GM23338 (cell line): ENCODE data around the gene BAD. TPM values are rescaled to one million over a fixed set of nuclear protein-coding genes. Genes with fewer than 3 reads are reported as not detected.

ENCODE experiments used
- ATAC-seq: fragments of 200-7000 bp; cut with Tn5 transposase; 3 replicates; pipeline ENCODE4 v1.9.1; 2020
- DNase-seq: peaks from one replicate; pipeline ENCODE4 v3.0.0-alpha.2; 2015; ENCODE audit warnings: low spot score
- H2AFZ ChIP-seq: fragments of 200-600 bp; sonication (generic); 2 replicates; pipeline ENCODE4 v1.8.0; 2016; ENCODE audit warnings: antibody characterized with exemption, mild to moderate bottlenecking, moderate library complexity
- H3F3A ChIP-seq: fragments of 200-600 bp; sonication (generic); replicated peaks from 2 replicates; pipeline ENCODE4 v1.8.0; 2017; ENCODE audit warnings: antibody characterized with exemption, mixed run types, low read depth
- H3K27ac ChIP-seq: fragments of 200-600 bp; sonication (generic); 2 replicates; pipeline ENCODE4 v1.6.1; 2016; ENCODE audit warnings: low read depth
- H3K27me3 ChIP-seq: fragments of 200-600 bp; sonication (generic); 2 replicates; pipeline ENCODE4 v1.8.0; 2016; ENCODE audit warnings: mild to moderate bottlenecking, mixed run types, moderate library complexity; ENCODE audit not compliant: insufficient read depth
- H3K36me3 ChIP-seq: fragments of 200-600 bp; sonication (generic); 2 replicates; pipeline ENCODE4 v1.8.0; 2016; ENCODE audit warnings: mild to moderate bottlenecking; ENCODE audit not compliant: insufficient read depth
- H3K4me1 ChIP-seq: fragments of 200-600 bp; sonication (generic); 2 replicates; pipeline ENCODE4 v1.8.0; 2016; ENCODE audit warnings: mild to moderate bottlenecking, moderate library complexity; ENCODE audit not compliant: insufficient read depth
- H3K4me2 ChIP-seq: fragments of 200-600 bp; sonication (generic); 2 replicates; pipeline ENCODE4 v1.7.1; 2017; ENCODE audit warnings: mixed run types
- H3K4me3 ChIP-seq: fragments of 200-600 bp; sonication (generic); 2 replicates; pipeline ENCODE4 v1.6.1; 2016; ENCODE audit warnings: mixed run types
- H3K79me2 ChIP-seq: fragments of 200-600 bp; sonication (generic); replicated peaks from 2 replicates; pipeline ENCODE4 v1.8.0; 2017; ENCODE audit warnings: mild to moderate bottlenecking; ENCODE audit not compliant: insufficient read depth
- H3K9me2 ChIP-seq: fragments of 200-600 bp; sonication (generic); 2 replicates; pipeline ENCODE4 v1.8.0; 2017; ENCODE audit not compliant: insufficient read depth
- H4K20me1 ChIP-seq: fragments of 200-600 bp; sonication (generic); replicated peaks from 2 replicates; pipeline ENCODE4 v1.8.0; 2017; ENCODE audit warnings: mild to moderate bottlenecking; ENCODE audit not compliant: insufficient read depth
- H3K27ac Mint-ChIP-seq: 2 replicates; pipeline ENCODE4 v1.8.0; 2020; ENCODE audit warnings: inconsistent platforms, mild to moderate bottlenecking, moderate library complexity, mixed read lengths
- H3K27me3 Mint-ChIP-seq: 3 replicates; pipeline ENCODE4 v1.8.0; 2022; ENCODE audit warnings: low read depth, mild to moderate bottlenecking, moderate library complexity, mixed read lengths, inconsistent platforms; ENCODE audit not compliant: insufficient read depth, poor library complexity
- H3K36me3 Mint-ChIP-seq: 3 replicates; pipeline ENCODE4 v1.8.0; 2021; ENCODE audit warnings: low read depth, mild to moderate bottlenecking, inconsistent platforms, moderate library complexity, mixed read lengths
- H3K4me1 Mint-ChIP-seq: 3 replicates; pipeline ENCODE4 v1.8.0; 2020; ENCODE audit warnings: mild to moderate bottlenecking, inconsistent platforms, mixed read lengths
- H3K4me3 Mint-ChIP-seq: 3 replicates; pipeline ENCODE4 v1.8.0; 2021; ENCODE audit warnings: moderate library complexity, mild to moderate bottlenecking, inconsistent platforms, mixed read lengths
- H3K9me3 Mint-ChIP-seq: 3 replicates; pipeline ENCODE4 v1.8.0; 2020; ENCODE audit warnings: moderate library complexity, mild to moderate bottlenecking, inconsistent platforms, mixed read lengths
- CREB1 ChIP-seq: fragments of 250-450 bp; sonication (Bioruptor Pico); IDR thresholded peaks from 2 replicates; pipeline ENCODE4 v1.5.0; 2020; ENCODE audit warnings: low read depth, mild to moderate bottlenecking, moderate library complexity
- CTCF ChIP-seq, 2 experiments: fragments of 200-600 bp in 1 of 2; sonication (generic) in 1 of 2; conservative IDR thresholded peaks; 2 replicates each; pipeline versions ENCODE4 v1.5.1 to v1.6.1; 2016 to 2017; ENCODE audit warnings: antibody characterized with exemption in 2 of 2, low read depth in 2 of 2, mild to moderate bottlenecking in 2 of 2, moderate library complexity in 1 of 2
- EZH2 ChIP-seq: fragments of 200-600 bp; sonication (generic); IDR thresholded peaks from one replicate; pipeline ENCODE4 v1.8.0; 2017; ENCODE audit warnings: antibody characterized with exemption, mild to moderate bottlenecking, low read depth; ENCODE audit not compliant: unreplicated experiment
- JUNB ChIP-seq: IDR thresholded peaks from one replicate; pipeline ENCODE4 v1.6.1; 2016; ENCODE audit warnings: antibody characterized with exemption; ENCODE audit not compliant: unreplicated experiment
- NANOG ChIP-seq: IDR thresholded peaks from 2 replicates; pipeline ENCODE4 v1.6.1; 2016; ENCODE audit warnings: antibody characterized with exemption, borderline replicate concordance
- REST ChIP-seq: IDR thresholded peaks from one replicate; pipeline ENCODE4 v1.6.1; 2018; ENCODE audit warnings: antibody characterized with exemption; ENCODE audit not compliant: unreplicated experiment
- STAT1 ChIP-seq: IDR thresholded peaks from one replicate; pipeline ENCODE4 v1.6.1; 2016; ENCODE audit warnings: antibody characterized with exemption; ENCODE audit not compliant: unreplicated experiment
- ZNF114 ChIP-seq: fragments of 250-450 bp; sonication (Bioruptor Pico); IDR thresholded peaks from 2 replicates; pipeline ENCODE4 v1.5.0; 2020; ENCODE audit warnings: mild to moderate bottlenecking, moderate library complexity
- ZNF331 ChIP-seq: fragments of 250-450 bp; sonication (Bioruptor Pico); IDR thresholded peaks from 2 replicates; pipeline ENCODE4 v1.5.0; 2020; ENCODE audit warnings: low read depth, mild to moderate bottlenecking, moderate library complexity
- ZNF462 ChIP-seq: fragments of 250-450 bp; sonication (Bioruptor Pico); IDR thresholded peaks from 2 replicates; pipeline ENCODE4 v1.5.0; 2020; ENCODE audit warnings: mild to moderate bottlenecking, moderate library complexity
- polyA plus RNA-seq: library from polyadenylated mRNA; unstranded; fragments of >200 nt; fragmentation: Nextera tagmentation; extraction: Ambion mirVana; gene quantifications from 2 replicates; pipeline ENCODE4 v1.2.1, GENCODE V29; 2016
- total RNA-seq: library from RNA; depleted of rRNA; stranded (reverse); fragments of >200 nt; shearing (Covaris generic); gene quantifications from 2 replicates; pipeline ENCODE4 v1.2.3, GENCODE V29; 2014

BAD gene
- total and polyA plus RNA-seq, 2 experiments from 2014 or later, result 46.3 to 46.4 TPM

GRCh38 chr11:64245797-64246620 is 38.5 kb downstream of the BAD start:
- Mint-ChIP-seq H3K36me3 (peaks cover 17% of the 10 kb centered on the region), H3K4me1 (peaks cover 47% of the 10 kb centered on the region), H3K27me3 (peaks cover 37% of the 10 kb centered on the region), H3K9me3 (no peaks in the 10 kb centered on the region), H3K27ac (peak overlapping the region; percentile 88), H3K4me3 (peak overlapping the region; percentile 87)
- Histone ChIP-seq H3F3A (peaks cover 51% of the 10 kb centered on the region), H3K79me2 (peaks cover 26% of the 10 kb centered on the region), H3K9me2 (no peaks in the 10 kb centered on the region), H3K4me1 (peaks cover 44% of the 10 kb centered on the region), H3K4me3 (peak overlapping the region; percentile 99), H3K4me2 (peak overlapping the region; percentile 93), H3K36me3 (no peaks in the 10 kb centered on the region), H3K27me3 (no peaks in the 10 kb centered on the region), H4K20me1 (no peaks in the 10 kb centered on the region; the same call in 1 of the 2 replicates), H2AFZ (no peak overlapping the region), H3K27ac (no peak overlapping the region)
- TF ChIP-seq CREB1 (CRISPR knock-in tag) (no peak), ZNF331 (CRISPR knock-in tag) (no peak), STAT1 (no peak), EZH2 (no peak), CTCF (conservative IDR thresholded peaks at IDR 0.05; ENCODE audit: low read depth in 2 of 2) (no peak), NANOG (no peak), REST (no peak), ZNF462 (CRISPR knock-in tag) (no peak), ZNF114 (CRISPR knock-in tag) (no peak), JUNB (no peak)
- DNase-seq, result peak; percentile 65
- ATAC-seq, result no peak
